ENCODE measurements around the gene CCL26.

DNA sequence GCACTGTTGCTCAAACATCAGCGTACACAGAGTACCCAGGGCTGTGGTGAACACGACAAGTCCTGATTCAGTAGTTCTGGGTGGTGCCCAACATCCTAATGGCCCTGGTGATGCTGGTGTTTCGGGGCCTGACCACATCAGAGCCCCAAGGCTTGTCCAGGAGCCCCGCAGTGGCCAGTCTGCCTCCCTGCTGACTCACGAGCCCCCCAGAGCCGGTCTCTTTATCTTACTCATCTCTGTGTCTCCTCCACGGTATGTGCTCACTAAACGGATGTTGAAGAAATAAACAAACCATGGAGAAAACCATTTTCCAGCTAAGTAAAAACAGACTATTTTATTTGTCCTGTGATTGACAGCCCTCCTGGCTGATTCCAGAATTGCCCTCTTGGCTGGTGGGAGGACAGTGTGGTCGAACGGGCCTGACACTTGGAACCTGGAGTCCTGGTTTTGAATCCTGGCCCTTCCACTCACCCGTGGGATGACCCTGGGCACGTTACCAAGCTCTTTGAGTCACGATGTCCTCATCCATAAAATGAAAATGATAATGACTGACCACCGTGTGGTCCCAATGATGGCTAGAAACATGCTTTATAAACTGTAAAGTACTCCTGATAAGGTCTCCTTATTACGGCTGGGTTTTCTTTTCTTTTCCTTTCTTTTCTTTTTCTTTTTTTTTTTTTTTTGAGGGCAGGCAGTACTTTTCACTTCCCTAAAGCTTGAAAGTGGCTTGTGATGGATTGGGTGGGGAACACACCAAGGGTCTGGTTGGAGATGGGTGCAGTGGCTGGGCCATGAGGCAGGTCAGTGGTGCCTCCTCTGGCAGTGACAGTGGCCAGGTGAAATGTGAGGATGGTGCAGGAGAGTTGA lies 39.0 kb downstream of the CCL26 start:
- TF ChIP-seq CTCF (conservative IDR thresholded peaks at IDR 0.05; ENCODE audit: low read depth, low read length) = no peak
- no peak for TF ChIP-seq EZH2phosphoT487 (IDR thresholded peaks at IDR 0.05; ENCODE audit: borderline replicate concordance, low read length)
- no peak for TF ChIP-seq EZH2 (IDR thresholded peaks at IDR 0.05; ENCODE audit: low read length, unreplicated experiment)
